ENCODE data around the gene GNAO1. TPM values are rescaled to one million over a fixed set of nuclear protein-coding genes. Genes with fewer than 3 reads are reported as not detected.

GNAO1 gene
- total and polyA plus RNA-seq, 2 of the 13 experiments (the other 11 are each of a cell fraction or from before 2014, with no cell fraction given), result not detected

GRCh38 chr16:56281249-56281805 lies 90.0 kb downstream of the GNAO1 start:
- ATAC-seq, result peak; percentile 71
- H3K27ac ChIP-seq (ENCODE audit: extremely low read length, insufficient read depth, low read length), result no peak overlapping the region
- H3K27me3 ChIP-seq (ENCODE audit: control insufficient read depth in 1 of 2, insufficient read depth in 2 of 2, low read length in 2 of 2), result peaks cover 0 to 4% of the 10 kb centered on the region in 2 experiments; a peak in 2 of 5 replicates
- no peaks in the 10 kb centered on the region for H3K9me3 ChIP-seq (ENCODE audit: low read length)
- no peak overlapping the region for H2AFZ ChIP-seq (ENCODE audit: low read length)
- no peak overlapping the region for H3K9ac ChIP-seq (ENCODE audit: insufficient read depth, low read depth, low read length)
- ChIA-PET CTCF (ENCODE audit: low intra/inter-chr PET ratio, low total read pairs) (interaction anchor here (0.9 to 1.3 kb wide), 4 partner anchors 33 to 817 kb away, joined by 4 to 7 read pairs (median 5); no protein-coding TSS in a partner anchor), POLR2A (no interaction called here)
- DNase-seq (ENCODE audit: low spot score), result peak; percentile 24
- H3K4me1 ChIP-seq (ENCODE audit: insufficient read depth, low read length), result no peaks in the 10 kb centered on the region
- BruUV-seq (replicated peaks), result no TSS peak
- peak; percentile 59 for FAIRE-seq
- intact Hi-C loops (cut with micrococcal nuclease; ENCODE audit: unreplicated experiment), result loop anchor here (1.0 kb wide), 2 partner anchors 239 to 337 kb away; no protein-coding TSS in a partner anchor
- 44% methylated on average over 2 of the region's 2 CpGs for WGBS (ENCODE audit: low lambda C conversion rate)
- H3K36me3 ChIP-seq (replicated peaks in 1 of 2; ENCODE audit: control insufficient read depth in 1 of 2, insufficient read depth in 2 of 2, low read length in 2 of 2), result no peaks in the 10 kb centered on the region
- in situ Hi-C loops (cut with HindIII; ENCODE audit: extremely low pct_ligation_motif_present, low pct_unique_long_range_greater_than_20kb), result no loop called here
- H3K4me3 ChIP-seq (replicated peaks in 1 of 3; ENCODE audit: insufficient read depth in 1 of 3, low read depth in 2 of 3, low read length in 3 of 3), result no peak overlapping the region
- H4K20me1 ChIP-seq (ENCODE audit: insufficient read depth, low read length), result no peaks in the 10 kb centered on the region
- TF ChIP-seq RBFOX2 (IDR thresholded peaks at IDR 0.05; ENCODE audit: low read depth, low read length) (no peak), HMGXB3 (CRISPR knock-in tag; IDR thresholded peaks at IDR 0.05; ENCODE audit: borderline replicate concordance) (no peak), STAG1 (CRISPR knock-in tag; IDR thresholded peaks at IDR 0.05) (peak; percentile 45), POLR2G (IDR thresholded peaks at IDR 0.05; ENCODE audit: low read depth, low read length) (no peak), HNRNPK (IDR thresholded peaks at IDR 0.05; ENCODE audit: low read depth, low read length, poor library complexity, severe bottlenecking) (peak; percentile 85), THAP11 (CRISPR knock-in tag; IDR thresholded peaks at IDR 0.05) (no peak), PCBP2 (optimal IDR thresholded peaks at IDR 0.05; ENCODE audit: low read depth, low read length, poor library complexity, severe bottlenecking) (peak; percentile 98)
- TF ChIP-seq, protein P1, sequence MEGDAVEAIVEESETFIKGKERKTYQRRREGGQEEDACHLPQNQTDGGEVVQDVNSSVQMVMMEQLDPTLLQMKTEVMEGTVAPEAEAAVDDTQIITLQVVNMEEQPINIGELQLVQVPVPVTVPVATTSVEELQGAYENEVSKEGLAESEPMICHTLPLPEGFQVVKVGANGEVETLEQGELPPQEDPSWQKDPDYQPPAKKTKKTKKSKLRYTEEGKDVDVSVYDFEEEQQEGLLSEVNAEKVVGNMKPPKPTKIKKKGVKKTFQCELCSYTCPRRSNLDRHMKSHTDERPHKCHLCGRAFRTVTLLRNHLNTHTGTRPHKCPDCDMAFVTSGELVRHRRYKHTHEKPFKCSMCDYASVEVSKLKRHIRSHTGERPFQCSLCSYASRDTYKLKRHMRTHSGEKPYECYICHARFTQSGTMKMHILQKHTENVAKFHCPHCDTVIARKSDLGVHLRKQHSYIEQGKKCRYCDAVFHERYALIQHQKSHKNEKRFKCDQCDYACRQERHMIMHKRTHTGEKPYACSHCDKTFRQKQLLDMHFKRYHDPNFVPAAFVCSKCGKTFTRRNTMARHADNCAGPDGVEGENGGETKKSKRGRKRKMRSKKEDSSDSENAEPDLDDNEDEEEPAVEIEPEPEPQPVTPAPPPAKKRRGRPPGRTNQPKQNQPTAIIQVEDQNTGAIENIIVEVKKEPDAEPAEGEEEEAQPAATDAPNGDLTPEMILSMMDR (CRISPR knock-in tag; IDR thresholded peaks at IDR 0.05), result peak; percentile 46
- no peak overlapping the region for H3K4me2 ChIP-seq (ENCODE audit: low read depth, low read length)
- H3K79me2 ChIP-seq (ENCODE audit: insufficient read depth, low read length), result no peaks in the 10 kb centered on the region

Data from HepG2 (cell line).